SK-N-SH (cell line): Measurements from ENCODE around the gene UNK. TPM values are rescaled to one million over a fixed set of nuclear protein-coding genes. Genes with fewer than 3 reads are reported as not detected.
"Not testable (repeated sequence)": the region's sequence is repeated elsewhere in the genome, so short reads cannot be mapped to it uniquely, and the experiment has no call there.

ENCODE experiments used
- CTCF ChIA-PET: fragments of 300-600, 350-600 bp; formaldehyde crosslinking; extraction: SDS; loops from one replicate; lab custom pipeline; 2021; lab: Yijun Ruan, JAX
- POLR2A ChIA-PET: fragments of 350-600 bp; sonication (Branson Sonifier 250); formaldehyde crosslinking; extraction: SDS; loops from one replicate; lab custom pipeline; 2020; ENCODE audit warnings: antibody characterized with exemption, inconsistent platforms; lab: Yijun Ruan, JAX
- DNase-seq: peaks from one replicate; pipeline ENCODE4 v3.0.0; 2012
- H2AFZ ChIP-seq: fragments of 200-600 bp; sonication (generic); 2 replicates; pipeline ENCODE4 v1.8.1; 2016; ENCODE audit warnings: antibody characterized with exemption, mild to moderate bottlenecking, low read depth
- H3F3A ChIP-seq: fragments of 200-600 bp; sonication (generic); replicated peaks from 2 replicates; pipeline ENCODE3; 2016; ENCODE audit warnings: antibody characterized with exemption, mild to moderate bottlenecking; ENCODE audit not compliant: insufficient read depth
- H3K27ac ChIP-seq, 2 experiments: fragments of 200-500 bp in 1 of 2; fragments of 200-600 bp in 1 of 2; sonication (Bioruptor generic) in 1 of 2; sonication (generic), shearing (Covaris generic) in 1 of 2; 2 replicates each; pipeline versions ENCODE4 v1.5.1 to v1.6.1; 2014 to 2016; ENCODE audit warnings: low read depth in 2 of 2, inconsistent platforms in 1 of 2, low read length in 1 of 2, mild to moderate bottlenecking in 1 of 2, mixed read lengths in 1 of 2
- H3K27me3 ChIP-seq: fragments of 200-600 bp; sonication (generic), shearing (Covaris generic); 2 replicates; pipeline ENCODE4 v1.6.1; 2016; ENCODE audit warnings: mixed run types; ENCODE audit not compliant: insufficient read depth
- H3K36me3 ChIP-seq, 2 experiments: fragments of 200-500 bp in 1 of 2; fragments of 200-600 bp in 1 of 2; sonication (Bioruptor generic) in 1 of 2; sonication (generic) in 1 of 2; replicated peaks in 1 of 2; 2 replicates each; pipeline versions ENCODE3 to v1.5.1; 2014 to 2016; ENCODE audit warnings: low read length in 1 of 2, mild to moderate bottlenecking in 1 of 2; ENCODE audit not compliant: insufficient read depth in 2 of 2, control insufficient read depth in 1 of 2
- H3K4me1 ChIP-seq, 2 experiments: fragments of 200-500 bp in 1 of 2; fragments of 200-600 bp in 1 of 2; sonication (Bioruptor generic) in 1 of 2; sonication (generic), shearing (Covaris generic) in 1 of 2; 2 replicates each; pipeline versions ENCODE4 v1.5.1 to v1.6.1; 2014 to 2016; ENCODE audit warnings: low read depth in 1 of 2, low read length in 1 of 2, mixed run types in 1 of 2; ENCODE audit not compliant: insufficient read depth in 2 of 2, control insufficient read depth in 1 of 2
- H3K4me2 ChIP-seq: fragments of 200-600 bp; sonication (generic), shearing (Covaris generic); 2 replicates; pipeline ENCODE4 v1.6.1; 2017; ENCODE audit warnings: mixed run types
- H3K4me3 ChIP-seq, 2 experiments: fragments of 200-500 bp in 1 of 2; fragments of 200-600 bp in 1 of 2; sonication (Bioruptor generic) in 1 of 2; sonication (generic), shearing (Covaris generic) in 1 of 2; 2 replicates each; pipeline versions ENCODE4 v1.5.1 to v1.8.1; 2014 to 2016; ENCODE audit warnings: low read depth in 2 of 2, inconsistent platforms in 1 of 2, low read length in 1 of 2, mild to moderate bottlenecking in 1 of 2, mixed read lengths in 1 of 2, moderate library complexity in 1 of 2
- H3K79me2 ChIP-seq: fragments of 200-600 bp; sonication (generic); 2 replicates; pipeline ENCODE4 v1.8.1; 2017; ENCODE audit warnings: mild to moderate bottlenecking; ENCODE audit not compliant: insufficient read depth
- H3K9ac ChIP-seq: fragments of 200-600 bp; sonication (generic); 2 replicates; pipeline ENCODE4 v1.6.1; 2017; ENCODE audit warnings: mixed run types
- H3K9me2 ChIP-seq: fragments of 200-600 bp; sonication (generic); 2 replicates; pipeline ENCODE4 v1.6.1; 2017; ENCODE audit warnings: mixed run types
- H3K9me3 ChIP-seq: fragments of 200-600 bp; sonication (generic); 2 replicates; pipeline ENCODE4 v1.6.1; 2017; ENCODE audit warnings: mixed run types, mild to moderate bottlenecking, moderate library complexity
- H4K20me1 ChIP-seq: fragments of 200-600 bp; sonication (generic); 2 replicates; pipeline ENCODE4 v1.6.1; 2017; ENCODE audit warnings: mild to moderate bottlenecking, mixed run types; ENCODE audit not compliant: insufficient read depth
- CHD2 ChIP-seq: fragments of 150-350 bp; IDR thresholded peaks from 2 replicates; pipeline ENCODE4 v1.6.1; 2018; ENCODE audit warnings: low read length; ENCODE audit not compliant: partially characterized antibody
- ELF1 ChIP-seq: IDR thresholded peaks from 2 replicates; pipeline ENCODE4 v1.4.0; 2012
- GABPA ChIP-seq: IDR thresholded peaks from 2 replicates; pipeline ENCODE4 v1.4.0; 2012; ENCODE audit warnings: low read depth, mild to moderate bottlenecking
- REST ChIP-seq: IDR thresholded peaks from 2 replicates; pipeline ENCODE4 v1.6.1; 2012; ENCODE audit warnings: mild to moderate bottlenecking, low read depth, low read length, moderate library complexity
- YY1 ChIP-seq: IDR thresholded peaks from 2 replicates; pipeline ENCODE4 v1.4.0; 2012; ENCODE audit warnings: low read depth, mild to moderate bottlenecking
- ZBTB33 ChIP-seq: IDR thresholded peaks from 2 replicates; pipeline ENCODE4 v1.4.0; 2012; ENCODE audit warnings: low read depth, borderline replicate concordance
- WGBS: methylation state at CpG from one replicate; pipeline ENCODE4 v1.1.6; 2017; ENCODE audit warnings: low lambda C conversion rate; 5-methylcytosine and 5-hydroxymethylcytosine counted together
- polyA plus RNA-seq, 3 experiments: library from polyadenylated mRNA; depleted of rRNA; stranded (reverse); fragments of >200 nt; gene quantifications; 2 replicates each; pipeline ENCODE4 v1.2.3, GENCODE V29; 2012

Gene UNK
- polyA plus RNA-seq, 1 of the 3 experiments (the other 2 are of a cell fraction) = 24.8 TPM

GRCh38 chr17:75850928-75851692, 66.5 kb downstream of the UNK start:
- H3K9ac ChIP-seq = no peak overlapping the region
- H3K9me2 ChIP-seq = no peaks in the 10 kb centered on the region
- no peak for DNase-seq
- peaks cover 28 to 46% of the 10 kb centered on the region in 2 experiments for H3K36me3 ChIP-seq
- H3K27me3 ChIP-seq = no peaks in the 10 kb centered on the region
- peaks cover 11 to 14% of the 10 kb centered on the region in 2 experiments; a peak in 2 of 4 replicates for H3K4me1 ChIP-seq
- POLR2A ChIA-PET = interaction anchor here (2.0 kb wide), 1 partner anchor 46 kb away, joined by 4 read pairs; the partner anchor contains the start of gene TRIM65
- H3K27ac ChIP-seq = no peak overlapping the region
- 86% methylated on average over 12 of the region's 12 CpGs for WGBS
- H3K4me3 ChIP-seq = no peak overlapping the region
- no peaks in the 10 kb centered on the region for H3K9me3 ChIP-seq
- CTCF ChIA-PET = interaction anchor here (0.6 to 16.1 kb wide), 3 partner anchors 10 to 534 kb away, joined by 3 to 326 read pairs (median 60); no protein-coding TSS in a partner anchor
- no peaks in the 10 kb centered on the region; the same call in 1 of the 2 replicates for H4K20me1 ChIP-seq
- H3K4me2 ChIP-seq = no peak overlapping the region
- peaks cover 29% of the 10 kb centered on the region for H3K79me2 ChIP-seq
- H3F3A ChIP-seq = peaks cover 15% of the 10 kb centered on the region
- H2AFZ ChIP-seq = no peak overlapping the region
- TF ChIP-seq ELF1 (no peak), ZBTB33 (no peak), CHD2 (no peak), REST (no peak), GABPA (no peak), YY1 (no peak)

GRCh38 chr17:75851693-75851991, 67.0 kb downstream of the UNK start:
- Histone ChIP-seq H3K4me1 (peaks cover 12 to 18% of the 10 kb centered on the region in 2 experiments; a peak in 3 of 4 replicates), H3K36me3 (peaks cover 25 to 41% of the 10 kb centered on the region in 2 experiments), H3F3A (peaks cover 15% of the 10 kb centered on the region), H3K79me2 (peaks cover 29% of the 10 kb centered on the region)
- not testable (repeated sequence) for H3K9me2 ChIP-seq, DNase-seq, H3K27me3 ChIP-seq, H4K20me1 ChIP-seq, H3K27ac ChIP-seq, H3K4me2 ChIP-seq, H3K9me3 ChIP-seq, H2AFZ ChIP-seq, H3K9ac ChIP-seq, H3K4me3 ChIP-seq
- WGBS = 95% methylated on average over 15 of the region's 15 CpGs
- POLR2A ChIA-PET = interaction anchor here (2.0 kb wide), 1 partner anchor 45 kb away, joined by 4 read pairs; the partner anchor contains the start of gene TRIM65
- CTCF ChIA-PET = interaction anchor here (0.6 kb wide), 1 partner anchor 534 kb away, joined by 3 read pairs; no protein-coding TSS in a partner anchor
